ENCODE measurements around the gene TAF11L3. TPM values are rescaled to one million over a fixed set of nuclear protein-coding genes. Genes with fewer than 3 reads are reported as not detected.
"Not testable (repeated sequence)": the region's sequence is repeated elsewhere in the genome, so short reads cannot be mapped to it uniquely, and the experiment has no call there.

The TAF11L3 gene
- total RNA-seq, 1 experiment from 2014 or later, result not detected

DNA sequence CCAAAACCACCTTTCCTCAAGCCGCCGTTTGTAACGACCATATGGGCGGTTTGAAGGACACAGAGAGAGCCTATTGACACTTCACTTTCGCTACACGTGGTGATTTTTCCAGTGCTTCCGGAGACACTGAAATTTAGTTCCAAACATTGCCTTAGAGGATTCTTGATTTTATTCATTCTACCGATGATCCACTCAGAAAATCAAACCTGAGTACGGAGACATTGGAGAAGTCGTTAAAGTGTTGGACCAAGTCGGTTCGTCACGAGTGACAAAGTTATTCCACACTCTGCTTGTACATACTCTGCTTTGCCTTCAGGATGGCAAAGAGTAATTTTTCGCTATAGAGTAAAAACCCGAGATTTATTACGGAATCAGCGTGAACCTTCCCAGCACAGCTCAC, 8.3 kb downstream of the TAF11L3 start:
- CTCF ChIA-PET; H3K4me1 ChIP-seq (ENCODE audit: control insufficient read depth, insufficient read depth, low read length); in situ Hi-C loops (cut with HindIII; ENCODE audit: low pct_unique_long_range_greater_than_20kb, low sequenced_read_pairs); H3K27ac ChIP-seq (ENCODE audit: low read length); H3K36me3 ChIP-seq (ENCODE audit: control insufficient read depth, insufficient read depth, low read length); H3K9me3 ChIP-seq (ENCODE audit: control insufficient read depth, insufficient read depth, low read depth, low read length); intact Hi-C loops (cut with micrococcal nuclease; ENCODE audit: unreplicated experiment); H3K4me3 ChIP-seq (ENCODE audit: low read depth in 2 of 2, low read length in 2 of 2); H3K27me3 ChIP-seq (ENCODE audit: control insufficient read depth, insufficient read depth, low read length); BruUV-seq (replicated peaks); POLR2A ChIA-PET; ATAC-seq: not testable (repeated sequence)
- DNase-seq (ENCODE audit: low read depth, low spot score), result peak; percentile 8

DNA sequence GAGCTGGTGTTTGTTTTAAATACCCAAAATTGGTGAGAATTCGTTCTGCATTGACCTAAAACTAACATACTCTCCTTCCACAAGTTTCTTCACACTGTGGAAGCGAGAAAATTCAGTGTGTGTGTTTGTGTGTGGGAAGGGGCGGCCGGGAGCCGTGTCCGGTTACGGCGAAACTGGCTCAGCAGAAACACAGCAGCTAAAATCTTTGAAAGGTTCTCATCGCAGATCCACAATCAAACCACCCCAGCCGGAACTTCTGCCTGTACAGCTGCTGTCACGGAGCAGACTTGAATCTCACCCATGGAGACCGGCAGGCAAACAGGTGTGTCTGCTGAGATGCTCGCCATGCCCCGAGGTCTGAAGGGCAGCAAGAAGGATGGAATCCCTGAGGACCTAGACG, 10.2 kb downstream of the TAF11L3 start, which contains the start of gene TAF11L6:
TAF11L6 (plus strand) TSS at position 301 of the 400 bp plus-strand sequence.
- POLR2A ChIA-PET; H3K36me3 ChIP-seq (ENCODE audit: control insufficient read depth, insufficient read depth, low read length); BruUV-seq (replicated peaks); H3K4me1 ChIP-seq (ENCODE audit: control insufficient read depth, insufficient read depth, low read length); DNase-seq (ENCODE audit: low read depth, low spot score); ATAC-seq; H3K9me3 ChIP-seq (ENCODE audit: control insufficient read depth, insufficient read depth, low read depth, low read length); H3K4me3 ChIP-seq (ENCODE audit: low read depth in 2 of 2, low read length in 2 of 2); H3K27ac ChIP-seq (ENCODE audit: low read length); in situ Hi-C loops (cut with HindIII; ENCODE audit: low pct_unique_long_range_greater_than_20kb, low sequenced_read_pairs); intact Hi-C loops (cut with micrococcal nuclease; ENCODE audit: unreplicated experiment); H3K27me3 ChIP-seq (ENCODE audit: control insufficient read depth, insufficient read depth, low read length); CTCF ChIA-PET: not testable (repeated sequence)

Other genes starting within 250 kb of the TAF11L3 start
- not detected for gene TAF11L2, start 20.1 kb upstream of the TAF11L3 start, total RNA-seq (2021; ENCODE audit: unreplicated experiment)
- gene TAF11L4, start 3.4 kb downstream of the TAF11L3 start, total RNA-seq (2021; ENCODE audit: unreplicated experiment), result not detected
- not detected for gene TAF11L5, start 6.9 kb downstream of the TAF11L3 start, total RNA-seq (2021; ENCODE audit: unreplicated experiment)
- not detected for gene TAF11L6, start 10.3 kb downstream of the TAF11L3 start, total RNA-seq (2021; ENCODE audit: unreplicated experiment)
- gene TAF11L7, start 67.4 kb downstream of the TAF11L3 start, total RNA-seq (2021; ENCODE audit: unreplicated experiment), result not detected
- not detected for gene TAF11L8, start 72.6 kb downstream of the TAF11L3 start, total RNA-seq (2021; ENCODE audit: unreplicated experiment)
- gene TAF11L9, start 76.0 kb downstream of the TAF11L3 start, total RNA-seq (2021; ENCODE audit: unreplicated experiment), result not detected
- gene TAF11L10, start 79.5 kb downstream of the TAF11L3 start, total RNA-seq (2021; ENCODE audit: unreplicated experiment), result not detected
- gene TAF11L11, start 85.8 kb downstream of the TAF11L3 start, total RNA-seq (2021; ENCODE audit: unreplicated experiment), result not detected
- gene TAF11L12, start 92.0 kb downstream of the TAF11L3 start, total RNA-seq (2021; ENCODE audit: unreplicated experiment), result not detected
- gene TAF11L13, start 113.7 kb downstream of the TAF11L3 start, total RNA-seq (2021; ENCODE audit: unreplicated experiment), result not detected
- not detected for gene TAF11L14, start 116.1 kb downstream of the TAF11L3 start, total RNA-seq (2021; ENCODE audit: unreplicated experiment)

Data from Panc1 (cell line).